Ovary (tissue), 9 donors: ENCODE data around the gene SLC2A10. TPM values are rescaled to one million over a fixed set of nuclear protein-coding genes. Genes with fewer than 3 reads are reported as not detected.

ENCODE experiments used
- DNase-seq, 5 donors: peaks; one replicate each; pipeline ENCODE4 v3.0.0-alpha.2; 2019 to 2020
- H3K27ac ChIP-seq, 2 donors: fragments of 200-600 bp; one replicate each; pipeline versions ENCODE4 v1.5.1 to v1.8.0; 2019 to 2022
- H3K27me3 ChIP-seq: fragments of 200-600 bp; one replicate; pipeline ENCODE4 v1.8.0; 2022
- H3K36me3 ChIP-seq: fragments of 200-600 bp; sonication (generic); one replicate; pipeline ENCODE4 v1.5.1; 2019
- H3K4me1 ChIP-seq: one replicate; pipeline ENCODE4 v1.8.1; 2013; ENCODE audit warnings: mild to moderate bottlenecking, moderate library complexity; ENCODE audit not compliant: insufficient read depth
- H3K4me3 ChIP-seq: fragments of 200-600 bp; sonication (generic); one replicate; pipeline ENCODE4 v1.5.1; 2017
- H3K9me3 ChIP-seq, 2 donors: fragments of 200-600 bp in 1 of 2; sonication (generic) in 1 of 2; one replicate each; pipeline versions ENCODE4 v1.5.1 to v1.8.1; 2013 to 2019; ENCODE audit warnings: mild to moderate bottlenecking in 1 of 2, moderate library complexity in 1 of 2
- EP300 ChIP-seq: sonication (generic); formaldehyde crosslinking; IDR thresholded peaks from one replicate; pipeline ENCODE4 v1.6.1; 2017; ENCODE audit warnings: antibody characterized with exemption
- POLR2A ChIP-seq: fragments of 450-650 bp; IDR thresholded peaks from one replicate; pipeline ENCODE4 v1.6.1; 2017; ENCODE audit warnings: antibody characterized with exemption, mild to moderate bottlenecking, moderate library complexity
- WGBS, 3 donors: extraction: QIAGEN DNeasy Blood & Tissue Kit in 1 of 3; methylation state at CpG; one replicate each; pipeline versions ENCODE4 v1.1.5 to v1.1.7; 2013 to 2017; 5-methylcytosine and 5-hydroxymethylcytosine counted together
- intact Hi-C, 4 donors: fragments of 100-400 bp; cut with DNase I; formaldehyde crosslinking; loops; one replicate each; pipeline versions ENCODE4 v1.11.0 to v1.15.1; 2022 to 2023
- polyA plus RNA-seq, 2 donors: library from polyadenylated mRNA; stranded (reverse); fragments of 200-250 nt in 1 of 2; fragments of 350-450 nt in 1 of 2; fragmentation: Illumina TruSeq in 1 of 2; extraction: RNeasy Lipid Tissue Mini Kit (QIAGEN cat#74804) in 1 of 2; gene quantifications; one replicate each; pipeline ENCODE4 v1.2.3, GENCODE V29; 2013 to 2014
- total RNA-seq, 7 donors: library from RNA; depleted of rRNA in 2 of 7; stranded (reverse); fragments of >200 nt in 2 of 7; fragmentation: NEBNext Ultra II Directional in 3 of 7; extraction: Animal tissue kit (Norgen Biotek cat#: 25700) in 3 of 7; gene quantifications; one replicate each; pipeline versions ENCODE4 v1.1.0 to v1.2.4, GENCODE V29; 2016 to 2023
- TF ChIP-seq, protein P1 (sequence below), 3 donors: fragments of 450-650 bp in 2 of 3; fragments of 200-600 bp in 1 of 3; IDR thresholded peaks; one replicate each; pipeline versions ENCODE4 v1.5.1 to v1.8.0; 2016 to 2022; ENCODE audit warnings: antibody characterized with exemption in 3 of 3, mild to moderate bottlenecking in 1 of 3
- donor health status: DM: no; HTN: no; CAD: no; lungs with moderate emphysema.
- donor health status: DM: no; HTN: no; CAD: no.
- donor health status: Bipolar disorder and iron deficiency.
- donor health status: DM: yes; HTN: yes; CAD: no.
- donor health status: DM: no; HTN: no; CAD: no.
- donor health status: DM: yes; HTN: yes; CAD: no.

The SLC2A10 gene
- total and polyA plus RNA-seq, 9 donors: 7.3 to 27.7 (median 15.1) TPM

DNA sequence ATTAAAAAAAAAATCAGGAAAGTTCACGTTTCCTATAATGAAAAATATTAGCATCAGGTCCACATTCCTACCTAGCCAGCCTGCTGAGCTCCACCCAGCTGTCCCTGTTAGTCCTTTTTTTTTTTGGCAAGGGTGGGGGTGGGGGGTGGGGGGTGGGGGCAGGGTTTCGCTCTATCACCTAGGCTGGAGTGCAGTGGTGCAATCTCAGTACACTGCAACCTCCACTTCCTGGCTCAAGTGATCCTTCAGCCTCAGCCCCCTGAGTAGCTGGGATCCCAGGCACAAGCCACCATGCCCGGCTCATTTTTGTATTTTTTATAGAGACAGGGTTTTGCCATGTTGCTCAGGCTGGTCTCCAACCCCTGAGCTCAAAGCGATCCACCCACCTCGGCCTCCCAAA is 7.5 kb upstream of the SLC2A10 start:
- TF ChIP-seq POLR2A (no peak), EP300 (no peak)
- TF ChIP-seq, protein P1, sequence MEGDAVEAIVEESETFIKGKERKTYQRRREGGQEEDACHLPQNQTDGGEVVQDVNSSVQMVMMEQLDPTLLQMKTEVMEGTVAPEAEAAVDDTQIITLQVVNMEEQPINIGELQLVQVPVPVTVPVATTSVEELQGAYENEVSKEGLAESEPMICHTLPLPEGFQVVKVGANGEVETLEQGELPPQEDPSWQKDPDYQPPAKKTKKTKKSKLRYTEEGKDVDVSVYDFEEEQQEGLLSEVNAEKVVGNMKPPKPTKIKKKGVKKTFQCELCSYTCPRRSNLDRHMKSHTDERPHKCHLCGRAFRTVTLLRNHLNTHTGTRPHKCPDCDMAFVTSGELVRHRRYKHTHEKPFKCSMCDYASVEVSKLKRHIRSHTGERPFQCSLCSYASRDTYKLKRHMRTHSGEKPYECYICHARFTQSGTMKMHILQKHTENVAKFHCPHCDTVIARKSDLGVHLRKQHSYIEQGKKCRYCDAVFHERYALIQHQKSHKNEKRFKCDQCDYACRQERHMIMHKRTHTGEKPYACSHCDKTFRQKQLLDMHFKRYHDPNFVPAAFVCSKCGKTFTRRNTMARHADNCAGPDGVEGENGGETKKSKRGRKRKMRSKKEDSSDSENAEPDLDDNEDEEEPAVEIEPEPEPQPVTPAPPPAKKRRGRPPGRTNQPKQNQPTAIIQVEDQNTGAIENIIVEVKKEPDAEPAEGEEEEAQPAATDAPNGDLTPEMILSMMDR (IDR thresholded peaks at IDR 0.05): no peak
- intact Hi-C loops: no loop called here
- 74 to 77% (median 77%) methylated on average over 5 of the region's 5 CpGs for WGBS, 3 donors
- Histone ChIP-seq H3K27ac (no peak overlapping the region), H3K36me3 (no peaks in the 10 kb centered on the region), H3K27me3 (no peaks in the 10 kb centered on the region), H3K9me3 (no peaks in the 10 kb centered on the region), H3K4me3 (no peak overlapping the region), H3K4me1 (no peaks in the 10 kb centered on the region)
- no peak for DNase-seq

DNA sequence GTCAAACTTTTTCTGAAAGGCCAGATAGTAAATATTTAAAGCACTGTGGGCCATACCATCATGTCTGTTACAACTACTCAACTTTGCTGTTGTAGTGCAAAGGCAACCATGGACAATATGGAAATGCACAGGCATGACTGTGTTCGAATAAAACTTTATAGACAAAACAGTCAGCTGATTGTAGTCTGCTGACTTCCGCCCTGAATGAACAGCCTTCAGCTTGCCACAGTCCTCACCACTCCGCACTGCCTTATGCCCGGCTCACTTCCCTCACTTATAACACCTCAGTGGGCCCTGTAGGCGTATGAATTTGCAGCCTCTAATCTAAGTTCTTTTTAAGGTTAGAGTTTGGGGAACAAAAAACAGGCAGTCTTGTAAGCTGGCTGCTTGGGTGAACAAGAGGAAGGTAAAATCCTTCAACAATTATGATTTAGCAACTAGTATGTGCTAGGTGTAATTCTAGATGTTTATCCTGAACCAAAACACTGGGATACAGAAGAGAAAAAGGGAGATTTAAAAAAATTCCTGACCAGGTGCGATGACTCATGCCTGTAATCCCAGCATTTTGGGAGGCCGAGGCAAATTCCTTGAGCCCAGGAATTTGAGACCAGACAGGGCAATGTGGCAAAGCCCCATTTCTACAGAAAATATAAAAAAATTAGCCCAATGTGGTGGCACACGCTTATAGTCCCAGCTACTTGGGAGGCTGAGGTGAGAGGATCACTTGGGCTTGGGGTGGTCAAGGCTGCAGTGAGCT is 6.8 kb upstream of the SLC2A10 start:
- no peak for TF ChIP-seq EP300
- WGBS, 3 donors: 90 to 93% (median 90%) methylated on average over 8 of the region's 8 CpGs
- H3K36me3 ChIP-seq: no peaks in the 10 kb centered on the region
- no peak overlapping the region for H3K4me3 ChIP-seq
- no peak for DNase-seq
- no peaks in the 10 kb centered on the region for H3K27me3 ChIP-seq
- no peaks in the 10 kb centered on the region for H3K9me3 ChIP-seq
- intact Hi-C loops: no loop called here
- no peaks in the 10 kb centered on the region for H3K4me1 ChIP-seq
- H3K27ac ChIP-seq: no peak overlapping the region

DNA sequence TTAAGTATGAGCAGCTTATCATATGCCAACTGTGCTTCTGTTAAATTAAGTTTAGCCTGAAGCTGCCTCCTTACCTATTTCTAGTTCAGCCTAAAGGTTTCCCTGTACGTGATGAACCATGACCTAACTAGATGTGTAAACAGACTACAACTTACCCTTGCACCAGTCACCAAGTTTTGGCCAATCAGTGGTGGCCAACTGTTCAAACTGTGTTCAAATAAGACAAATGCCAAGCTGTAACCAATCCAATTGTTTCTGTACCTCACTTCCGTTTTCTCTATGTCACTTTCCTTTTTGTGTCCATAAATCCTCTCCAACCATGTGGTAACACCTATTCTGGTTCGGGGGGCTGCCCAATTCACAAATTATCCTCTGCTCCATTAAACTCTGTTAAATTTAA is 6.0 kb upstream of the SLC2A10 start:
- H3K9me3 ChIP-seq: no peaks in the 10 kb centered on the region
- H3K27me3 ChIP-seq: no peaks in the 10 kb centered on the region
- TF ChIP-seq EP300 (no peak), POLR2A (no peak)
- TF ChIP-seq, protein P1 (IDR thresholded peaks at IDR 0.05): no peak
- H3K4me3 ChIP-seq: no peak overlapping the region
- no peak for DNase-seq
- intact Hi-C loops: no loop called here
- H3K36me3 ChIP-seq: no peaks in the 10 kb centered on the region
- WGBS, 3 donors: 67 to 80% (median 75%) methylated on average over 3 of the region's 3 CpGs
- no peak overlapping the region for H3K27ac ChIP-seq
- H3K4me1 ChIP-seq: no peaks in the 10 kb centered on the region

DNA sequence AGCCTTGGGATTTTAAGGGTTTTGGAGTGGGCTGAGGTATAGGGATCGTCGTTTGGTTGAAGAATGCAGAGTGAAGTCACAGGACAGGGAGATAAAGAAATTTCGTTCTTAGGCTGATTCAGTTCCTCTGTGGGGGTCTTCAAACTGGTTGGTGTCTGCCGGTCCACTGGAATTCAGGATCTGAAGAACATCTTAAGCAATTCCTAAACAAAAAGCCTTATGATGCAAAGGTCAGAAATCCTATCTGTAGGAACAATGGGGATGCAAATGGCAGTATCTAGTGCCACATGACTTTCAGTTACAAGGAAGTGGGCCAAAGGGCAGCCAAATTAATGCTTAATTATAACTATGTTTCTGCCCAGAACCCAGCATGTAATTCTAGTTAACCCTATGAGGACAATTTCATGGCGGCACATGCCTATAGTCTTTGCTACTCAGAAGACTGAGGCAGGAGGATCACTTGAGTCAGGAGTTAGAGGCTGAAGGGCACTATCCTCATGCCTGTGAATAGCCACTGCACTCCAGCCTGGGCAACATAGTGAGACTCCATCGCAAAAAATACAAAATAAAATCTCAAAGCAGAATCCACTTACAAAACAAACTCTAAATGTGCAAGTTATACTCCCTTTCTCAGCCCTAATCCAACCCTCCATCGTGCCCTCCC is 4.6 kb upstream of the SLC2A10 start:
- Histone ChIP-seq H3K4me3 (no peak overlapping the region), H3K27me3 (no peaks in the 10 kb centered on the region), H3K4me1 (peaks cover 4% of the 10 kb centered on the region), H3K36me3 (no peaks in the 10 kb centered on the region), H3K9me3 (no peaks in the 10 kb centered on the region), H3K27ac (no peak overlapping the region)
- TF ChIP-seq, protein P1 (IDR thresholded peaks at IDR 0.05): no peak
- TF ChIP-seq EP300 (no peak), POLR2A (no peak)
- no peak for DNase-seq
- WGBS, 3 donors: 36 to 46% (median 41%) methylated on average over 7 of the region's 7 CpGs
- intact Hi-C loops: no loop called here

DNA sequence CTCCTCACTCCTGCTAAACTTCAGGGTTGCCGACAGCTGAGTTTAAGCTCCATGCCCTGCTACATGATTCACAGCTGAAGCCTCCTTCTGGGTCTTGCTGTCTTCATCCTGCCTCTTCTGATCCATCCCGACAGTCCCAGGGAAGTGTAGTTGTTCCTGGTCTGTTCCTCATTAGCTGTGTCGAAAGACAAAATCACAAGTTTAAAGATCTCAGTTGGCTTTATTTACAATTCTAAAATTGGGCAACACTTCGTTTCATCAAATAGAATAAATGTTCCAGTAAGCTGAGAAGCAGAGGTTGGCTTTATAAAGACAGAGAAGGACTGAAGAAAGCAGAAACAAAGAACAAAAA is 4.1 kb upstream of the SLC2A10 start:
- H3K27ac ChIP-seq: no peak overlapping the region
- intact Hi-C loops: no loop called here
- no peaks in the 10 kb centered on the region for H3K27me3 ChIP-seq
- no peak overlapping the region for H3K4me3 ChIP-seq
- WGBS, 3 donors: 42 to 63% (median 45%) methylated on average over 4 of the region's 4 CpGs
- no peaks in the 10 kb centered on the region for H3K9me3 ChIP-seq
- TF ChIP-seq, protein P1 (IDR thresholded peaks at IDR 0.05): no peak
- TF ChIP-seq EP300 (no peak), POLR2A (no peak)
- H3K36me3 ChIP-seq: no peaks in the 10 kb centered on the region
- DNase-seq: no peak
- peaks cover 4% of the 10 kb centered on the region for H3K4me1 ChIP-seq
